Measurements from ENCODE around the gene DNAJB2. TPM values are rescaled to one million over a fixed set of nuclear protein-coding genes. Genes with fewer than 3 reads are reported as not detected.

Gene DNAJB2
- total RNA-seq, 2 experiments from 2014 or later, result 43.8 to 47.5 TPM

- no peak for DNase-seq
- Mint-ChIP-seq H3K4me1 (peaks cover 9% of the 10 kb centered on the region), H3K36me3 (no peaks in the 10 kb centered on the region), H3K4me3 (no peak overlapping the region), H3K9me3 (no peaks in the 10 kb centered on the region), H3K27me3 (no peaks in the 10 kb centered on the region), H3K27ac (no peak overlapping the region)
Observed at GRCh38 chr2:219272995-219273394, 6.2 kb upstream of the DNAJB2 start.

- Mint-ChIP-seq H3K36me3 (no peaks in the 10 kb centered on the region), H3K9me3 (no peaks in the 10 kb centered on the region), H3K4me3 (no peak overlapping the region), H3K27ac (no peak overlapping the region), H3K27me3 (no peaks in the 10 kb centered on the region), H3K4me1 (peaks cover 19% of the 10 kb centered on the region)
- DNase-seq, result no peak
Observed at GRCh38 chr2:219273937-219274336, 5.2 kb upstream of the DNAJB2 start.

- no peak for DNase-seq
- no peak overlapping the region for H3K27ac Mint-ChIP-seq
- no peaks in the 10 kb centered on the region for H3K9me3 Mint-ChIP-seq
- H3K27me3 Mint-ChIP-seq, result no peaks in the 10 kb centered on the region
- peaks cover 19% of the 10 kb centered on the region for H3K4me1 Mint-ChIP-seq
- H3K36me3 Mint-ChIP-seq, result no peaks in the 10 kb centered on the region
- no peak overlapping the region for H3K4me3 Mint-ChIP-seq
Observed at GRCh38 chr2:219274361-219274921, 4.7 kb upstream of the DNAJB2 start.

- peak; percentile 74 for DNase-seq
- peak overlapping the region; percentile 78 for H3K4me3 Mint-ChIP-seq
- H3K36me3 Mint-ChIP-seq, result peaks cover 12% of the 10 kb centered on the region
- no peaks in the 10 kb centered on the region for H3K9me3 Mint-ChIP-seq
- H3K27me3 Mint-ChIP-seq, result no peaks in the 10 kb centered on the region
- H3K27ac Mint-ChIP-seq, result peak overlapping the region; percentile 92
- H3K4me1 Mint-ChIP-seq, result peaks cover 43% of the 10 kb centered on the region
Observed at GRCh38 chr2:219277703-219278654, 1.2 kb upstream of the DNAJB2 start.

GRCh38 chr2:219278655-219279150, 463 bp upstream of the DNAJB2 start:
- Mint-ChIP-seq H3K4me1 (peaks cover 43% of the 10 kb centered on the region), H3K27ac (peak overlapping the region; percentile 92), H3K36me3 (peaks cover 15% of the 10 kb centered on the region), H3K27me3 (no peaks in the 10 kb centered on the region), H3K9me3 (no peaks in the 10 kb centered on the region), H3K4me3 (peak overlapping the region; percentile 78)
- DNase-seq, result no peak

- Mint-ChIP-seq H3K4me1 (peaks cover 43% of the 10 kb centered on the region), H3K27me3 (no peaks in the 10 kb centered on the region), H3K36me3 (peaks cover 16% of the 10 kb centered on the region), H3K27ac (peak overlapping the region; percentile 97), H3K4me3 (peak overlapping the region; percentile 91), H3K9me3 (no peaks in the 10 kb centered on the region)
- no peak for DNase-seq
Observed at GRCh38 chr2:219279916-219280516, 850 bp downstream of the DNAJB2 start.

- H3K9me3 Mint-ChIP-seq, result no peaks in the 10 kb centered on the region
- H3K27me3 Mint-ChIP-seq, result no peaks in the 10 kb centered on the region
- no peak for DNase-seq
- H3K4me3 Mint-ChIP-seq, result peak overlapping the region; percentile 91
- H3K27ac Mint-ChIP-seq, result peak overlapping the region; percentile 57
- H3K36me3 Mint-ChIP-seq, result peaks cover 16% of the 10 kb centered on the region
- H3K4me1 Mint-ChIP-seq, result peaks cover 45% of the 10 kb centered on the region
Observed at GRCh38 chr2:219280651-219281050, 1.5 kb downstream of the DNAJB2 start.

- Mint-ChIP-seq H3K27me3 (no peaks in the 10 kb centered on the region), H3K27ac (no peak overlapping the region), H3K4me1 (peaks cover 45% of the 10 kb centered on the region), H3K9me3 (no peaks in the 10 kb centered on the region), H3K4me3 (no peak overlapping the region), H3K36me3 (peaks cover 16% of the 10 kb centered on the region)
- no peak for DNase-seq
Observed at GRCh38 chr2:219281588-219281987, 2.4 kb downstream of the DNAJB2 start.

- H3K9me3 Mint-ChIP-seq, result no peaks in the 10 kb centered on the region
- peaks cover 16% of the 10 kb centered on the region for H3K36me3 Mint-ChIP-seq
- no peaks in the 10 kb centered on the region for H3K27me3 Mint-ChIP-seq
- H3K4me1 Mint-ChIP-seq, result peaks cover 43% of the 10 kb centered on the region
- H3K4me3 Mint-ChIP-seq, result no peak overlapping the region
- no peak overlapping the region for H3K27ac Mint-ChIP-seq
- no peak for DNase-seq
Observed at GRCh38 chr2:219282375-219282774, 3.2 kb downstream of the DNAJB2 start.

- H3K4me3 Mint-ChIP-seq, result no peak overlapping the region
- no peaks in the 10 kb centered on the region for H3K27me3 Mint-ChIP-seq
- no peak for DNase-seq
- H3K9me3 Mint-ChIP-seq, result no peaks in the 10 kb centered on the region
- peaks cover 16% of the 10 kb centered on the region for H3K36me3 Mint-ChIP-seq
- peaks cover 36% of the 10 kb centered on the region for H3K4me1 Mint-ChIP-seq
- no peak overlapping the region for H3K27ac Mint-ChIP-seq
Observed at GRCh38 chr2:219282943-219283581, 3.9 kb downstream of the DNAJB2 start.

- no peak for DNase-seq
- H3K27me3 Mint-ChIP-seq, result no peaks in the 10 kb centered on the region
- H3K36me3 Mint-ChIP-seq, result peaks cover 16% of the 10 kb centered on the region
- peaks cover 26% of the 10 kb centered on the region for H3K4me1 Mint-ChIP-seq
- H3K27ac Mint-ChIP-seq, result no peak overlapping the region
- no peak overlapping the region for H3K4me3 Mint-ChIP-seq
- H3K9me3 Mint-ChIP-seq, result no peaks in the 10 kb centered on the region
Observed at GRCh38 chr2:219284501-219285372, 5.6 kb downstream of the DNAJB2 start.

GRCh38 chr2:219285373-219285735, 6.2 kb downstream of the DNAJB2 start:
- Mint-ChIP-seq H3K9me3 (no peaks in the 10 kb centered on the region), H3K4me3 (no peak overlapping the region), H3K27ac (no peak overlapping the region), H3K4me1 (peaks cover 20% of the 10 kb centered on the region), H3K27me3 (no peaks in the 10 kb centered on the region), H3K36me3 (peaks cover 13% of the 10 kb centered on the region)
- no peak for DNase-seq

GRCh38 chr2:219285894-219286425, 6.8 kb downstream of the DNAJB2 start:
- no peaks in the 10 kb centered on the region for H3K27me3 Mint-ChIP-seq
- DNase-seq, result no peak
- peaks cover 11% of the 10 kb centered on the region for H3K36me3 Mint-ChIP-seq
- H3K27ac Mint-ChIP-seq, result no peak overlapping the region
- H3K9me3 Mint-ChIP-seq, result no peaks in the 10 kb centered on the region
- peaks cover 14% of the 10 kb centered on the region for H3K4me1 Mint-ChIP-seq
- H3K4me3 Mint-ChIP-seq, result no peak overlapping the region
